GM12892 (cell line): ENCODE results near the gene ATP7A.

ENCODE experiments used
- DNase-seq: peaks from one replicate; pipeline ENCODE4 v3.0.0; 2011; ENCODE audit not compliant: insufficient read length
- FAIRE-seq: peaks from 2 replicates; lab custom pipeline; 2011; peaks lifted over from hg19 to GRCh38; lab: Jason Lieb, UNC
- POLR2A ChIP-seq: IDR thresholded peaks from 2 replicates; pipeline ENCODE4 v1.6.1; 2011; ENCODE audit warnings: low read depth, low read length, control low read depth
- POLR2AphosphoS5 ChIP-seq: IDR thresholded peaks from 2 replicates; pipeline ENCODE4 v1.6.1; 2011; ENCODE audit warnings: low read depth, low read length, control low read depth
- TAF1 ChIP-seq: IDR thresholded peaks from 2 replicates; pipeline ENCODE4 v1.6.1; 2011; ENCODE audit warnings: low read depth, mild to moderate bottlenecking, control low read depth, low read length, borderline replicate concordance

The ATP7A gene

DNA sequence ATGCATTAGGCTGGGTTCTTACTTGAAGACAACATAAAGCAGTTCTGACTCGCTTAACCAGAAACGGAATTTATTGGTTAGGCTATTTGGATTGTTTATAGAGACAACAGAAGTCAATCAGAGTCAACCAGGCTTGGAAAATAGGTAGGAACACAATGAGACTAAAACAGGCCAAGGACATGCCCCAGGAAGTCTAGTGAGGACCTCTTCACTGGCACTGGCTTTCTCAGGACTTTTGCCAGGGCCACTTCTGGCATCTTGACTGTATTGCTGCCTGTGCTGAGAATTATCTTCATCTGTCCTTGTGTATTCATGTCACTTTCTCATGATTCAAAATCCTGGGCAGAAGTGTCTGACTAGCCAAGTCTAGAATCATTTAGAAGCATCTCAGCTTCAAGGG, 39.3 kb downstream of the ATP7A start:
- DNase-seq (no peak), FAIRE-seq (peak; percentile 9)
- no peak for TF ChIP-seq POLR2A
- no peak for TF ChIP-seq TAF1
- no peak for TF ChIP-seq POLR2AphosphoS5

DNA sequence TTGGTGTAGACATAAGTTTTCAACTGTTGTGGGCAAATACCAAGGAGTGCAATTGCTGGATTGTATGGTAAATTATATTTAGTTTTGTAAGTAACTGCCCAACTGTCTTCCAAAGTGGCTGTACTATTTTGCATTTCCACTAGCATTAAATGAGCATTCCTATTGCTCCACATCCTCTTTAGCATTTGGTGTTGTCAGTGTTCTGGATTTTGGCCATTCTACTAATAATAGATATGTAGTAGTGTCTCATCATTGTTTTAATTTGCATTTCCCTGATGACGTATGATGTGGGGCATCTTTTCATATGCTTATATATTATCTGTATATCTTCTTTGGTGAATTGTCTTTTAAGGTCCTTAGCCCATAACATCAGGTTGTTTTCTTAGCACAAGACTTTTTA, 41.7 kb downstream of the ATP7A start:
- no peak for FAIRE-seq
- TF ChIP-seq TAF1: no peak
- no peak for TF ChIP-seq POLR2AphosphoS5
- no peak for TF ChIP-seq POLR2A
- no peak for DNase-seq

DNA sequence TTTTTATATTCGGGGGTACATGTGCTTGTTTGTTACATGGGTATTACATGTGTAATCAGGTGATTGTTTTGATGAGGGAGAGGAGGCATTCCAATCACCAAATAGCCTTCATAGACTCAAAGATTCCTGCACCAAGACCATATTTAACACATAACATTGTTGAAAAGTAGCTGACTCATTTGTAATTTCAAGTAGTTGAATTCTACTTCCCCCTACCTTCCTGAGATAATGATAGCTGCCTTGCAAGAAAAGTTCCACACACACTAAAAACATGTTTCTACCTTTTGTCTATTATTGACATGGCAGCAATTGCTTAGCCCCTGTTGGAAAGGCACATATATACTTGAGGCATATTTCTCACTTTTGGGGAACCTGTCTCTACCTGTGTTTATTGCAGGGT, 42.8 kb downstream of the ATP7A start:
- TF ChIP-seq POLR2A: no peak
- TF ChIP-seq TAF1: no peak
- TF ChIP-seq POLR2AphosphoS5: no peak
- FAIRE-seq (peak; percentile 84), DNase-seq (no peak)

DNA sequence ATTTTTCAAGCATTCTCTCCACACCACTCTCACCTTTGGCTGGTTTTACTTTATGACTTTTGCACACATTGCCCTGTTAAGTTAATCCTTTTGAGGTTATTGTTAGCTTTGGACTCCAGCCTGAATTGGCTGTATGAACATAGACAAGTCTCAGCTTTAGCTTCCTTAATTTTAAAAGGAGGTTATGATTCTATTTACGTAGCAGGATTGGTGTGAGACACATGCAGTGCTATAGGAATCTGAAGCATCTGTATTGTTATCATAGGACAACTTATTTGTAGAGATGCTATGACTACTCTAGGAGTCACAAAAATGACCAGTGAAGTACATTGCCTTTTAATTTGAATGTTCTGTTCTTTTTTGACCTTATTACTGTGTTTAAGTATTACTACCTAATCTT, 43.2 kb downstream of the ATP7A start:
- TF ChIP-seq POLR2AphosphoS5: no peak
- TF ChIP-seq POLR2A: no peak
- no peak for TF ChIP-seq TAF1
- DNase-seq (no peak), FAIRE-seq (no peak)

DNA sequence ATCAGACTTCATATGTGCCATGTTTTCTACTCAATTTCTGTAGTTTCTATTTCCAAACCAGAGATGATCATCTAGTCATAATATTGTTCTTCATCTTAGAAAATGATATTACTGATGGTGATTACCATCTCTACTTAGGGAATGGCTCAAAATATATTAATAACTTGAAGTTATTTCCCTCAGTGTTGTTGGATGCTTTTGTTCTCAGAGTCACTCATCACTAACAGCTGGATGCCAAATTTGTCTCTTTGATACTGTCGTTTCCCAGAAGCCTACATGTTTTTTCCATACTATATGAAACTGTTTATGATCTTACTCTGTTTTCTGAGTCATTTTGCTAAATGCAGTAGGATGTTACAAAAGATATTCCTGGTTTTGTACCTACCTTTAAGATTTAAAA, 50.1 kb downstream of the ATP7A start:
- FAIRE-seq: no peak
- no peak for DNase-seq
- TF ChIP-seq POLR2A (no peak), POLR2AphosphoS5 (no peak), TAF1 (no peak)

DNA sequence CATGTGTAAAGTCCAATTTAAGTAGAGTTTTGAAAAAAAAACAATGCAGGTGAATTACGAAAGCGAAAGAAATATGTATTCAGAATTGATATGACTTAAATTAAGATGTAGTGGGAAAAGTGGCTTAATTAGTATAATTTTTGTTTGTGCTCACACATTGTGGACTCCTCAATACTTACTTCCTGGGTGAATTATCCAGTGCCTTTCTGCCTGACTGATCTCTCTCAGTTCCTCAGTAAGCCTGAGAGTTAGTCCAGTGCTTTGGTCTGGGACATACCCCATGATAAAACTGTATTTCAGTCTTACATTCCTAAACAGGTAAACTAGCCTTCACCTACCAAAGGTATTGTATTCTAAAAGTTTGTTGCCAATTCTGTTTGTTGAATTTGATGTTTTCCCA, 50.6 kb downstream of the ATP7A start:
- FAIRE-seq (peak; percentile 14), DNase-seq (no peak)
- TF ChIP-seq POLR2AphosphoS5 (no peak), TAF1 (no peak), POLR2A (no peak)

DNA sequence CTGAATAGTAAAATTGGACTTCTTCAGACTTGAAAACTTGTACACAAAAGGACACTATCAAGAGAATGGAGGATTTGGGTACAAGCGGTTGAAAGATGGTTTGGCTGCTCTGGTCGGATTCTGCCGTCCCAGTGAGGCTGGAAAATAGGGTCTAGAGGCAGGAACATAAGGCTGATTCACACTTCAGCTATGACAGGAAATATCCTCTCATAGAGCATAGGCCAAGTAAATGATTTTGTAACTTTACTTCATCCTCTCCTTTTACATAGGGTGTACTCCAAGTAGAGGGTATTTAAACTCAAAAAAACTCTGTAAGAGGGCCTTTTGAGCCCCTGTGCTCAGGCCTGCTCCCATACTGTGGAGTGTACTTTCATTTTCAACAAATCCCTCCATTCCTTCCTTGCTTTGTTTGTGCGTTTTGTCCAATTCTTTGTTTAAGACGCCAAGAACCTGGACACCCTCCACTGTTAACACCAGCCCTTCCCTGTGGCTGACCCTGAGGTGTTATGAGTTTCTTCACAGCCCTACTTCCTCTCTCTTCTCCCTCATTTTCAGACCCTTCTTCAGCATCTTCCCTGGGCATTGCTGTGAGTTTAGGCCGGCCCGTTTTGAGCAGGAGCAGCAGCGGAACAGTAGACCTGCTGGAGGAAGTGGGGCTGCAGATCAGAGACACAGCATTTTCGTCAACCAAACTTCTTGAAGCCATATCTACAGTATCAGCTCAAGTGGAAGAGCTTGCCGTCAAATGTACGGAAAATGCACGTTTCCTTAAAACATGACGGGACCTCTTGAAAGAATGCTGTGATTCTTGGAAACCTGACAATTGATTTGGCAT, 51.8 kb downstream of the ATP7A start:
- DNase-seq (no peak), FAIRE-seq (no peak)
- TF ChIP-seq POLR2A (no peak), POLR2AphosphoS5 (no peak), TAF1 (no peak)

DNA sequence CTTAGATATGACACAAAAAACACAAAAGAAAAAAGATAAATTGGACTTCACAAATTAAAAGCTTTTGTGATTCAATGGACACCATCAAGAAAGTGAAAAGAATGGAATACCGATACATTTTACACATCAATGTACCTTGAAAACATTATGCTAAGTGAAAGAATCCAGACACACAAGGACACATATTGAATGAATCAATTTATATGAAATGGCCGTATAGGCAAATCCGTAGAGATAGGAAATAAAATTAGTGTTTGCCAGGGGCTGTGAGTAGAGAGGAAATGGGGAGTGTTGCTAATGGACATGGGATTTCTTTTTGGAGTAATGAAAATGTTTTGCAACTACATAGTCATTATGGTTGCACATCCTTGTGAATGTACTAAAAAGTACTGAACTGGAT, 55.9 kb downstream of the ATP7A start:
- FAIRE-seq (no peak), DNase-seq (no peak)
- TF ChIP-seq TAF1 (no peak), POLR2AphosphoS5 (no peak), POLR2A (no peak)

DNA sequence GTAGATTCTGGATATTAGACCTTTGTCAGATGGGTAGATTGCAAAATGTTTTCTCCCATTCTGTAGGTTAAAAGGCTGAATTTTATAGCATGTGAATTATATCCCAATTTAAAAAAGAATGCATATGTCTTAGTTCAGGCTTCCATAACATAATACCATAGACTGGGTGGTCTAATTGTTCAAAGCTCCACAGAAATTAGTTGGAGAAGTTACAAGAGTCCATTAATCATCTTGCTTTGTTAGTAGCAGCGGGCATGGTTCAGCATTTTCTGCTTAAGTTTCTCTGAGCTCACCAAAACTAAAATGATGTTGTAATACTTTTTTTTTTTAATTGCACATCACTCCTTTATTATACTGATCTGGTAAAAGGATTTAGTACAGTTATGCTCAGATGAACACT, 57.1 kb downstream of the ATP7A start:
- TF ChIP-seq POLR2AphosphoS5: no peak
- no peak for TF ChIP-seq TAF1
- no peak for TF ChIP-seq POLR2A
- FAIRE-seq (no peak), DNase-seq (no peak)

DNA sequence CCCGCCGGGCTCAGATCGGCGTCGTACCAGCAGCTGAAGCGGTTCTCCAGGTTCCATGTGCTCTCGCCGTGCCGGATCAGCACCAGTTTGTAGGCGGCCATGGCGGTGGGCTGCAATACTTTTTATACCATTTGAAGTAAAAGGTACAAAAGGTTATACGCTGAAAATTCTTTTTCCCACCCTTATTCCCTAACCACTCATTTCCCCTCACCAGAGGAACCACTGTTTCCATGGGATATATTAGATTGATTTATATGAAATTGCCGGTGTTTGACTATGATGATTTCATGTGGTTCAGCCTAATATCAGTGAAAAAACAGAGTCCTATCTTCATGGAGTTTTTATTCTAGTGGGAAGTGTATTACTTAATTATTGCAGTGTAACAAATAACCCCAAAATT, 59.0 kb downstream of the ATP7A start, which contains the start of gene PGAM4:
Gene PGAM4, minus strand, starts transcription at position 101 of the 400 bp plus-strand sequence. Its CDS starts 0 bp downstream, at position 101.
- DNase-seq (no peak), FAIRE-seq (no peak)
- TF ChIP-seq TAF1 (no peak), POLR2AphosphoS5 (no peak)

DNA sequence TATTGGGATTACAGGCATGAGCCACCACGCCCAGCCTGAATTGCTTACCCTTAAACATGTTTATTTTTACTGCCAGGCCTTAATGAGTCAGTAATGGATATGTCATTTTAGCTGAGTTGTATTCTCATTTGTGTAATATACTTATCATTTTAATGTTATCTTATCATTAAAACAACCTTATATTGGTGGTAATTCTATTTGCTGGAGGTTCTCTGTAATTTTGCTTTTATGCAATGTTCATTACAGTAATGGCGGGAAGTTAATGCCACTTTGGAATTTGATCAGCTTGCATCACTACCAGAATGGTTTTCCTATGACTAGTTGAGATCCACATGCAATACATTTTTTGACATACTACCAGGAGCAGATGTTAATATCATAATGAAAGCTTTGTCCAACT, 65.3 kb downstream of the ATP7A start:
- DNase-seq: no peak
- TF ChIP-seq TAF1: no peak
- no peak for TF ChIP-seq POLR2A
- no peak for TF ChIP-seq POLR2AphosphoS5
- no peak for FAIRE-seq

DNA sequence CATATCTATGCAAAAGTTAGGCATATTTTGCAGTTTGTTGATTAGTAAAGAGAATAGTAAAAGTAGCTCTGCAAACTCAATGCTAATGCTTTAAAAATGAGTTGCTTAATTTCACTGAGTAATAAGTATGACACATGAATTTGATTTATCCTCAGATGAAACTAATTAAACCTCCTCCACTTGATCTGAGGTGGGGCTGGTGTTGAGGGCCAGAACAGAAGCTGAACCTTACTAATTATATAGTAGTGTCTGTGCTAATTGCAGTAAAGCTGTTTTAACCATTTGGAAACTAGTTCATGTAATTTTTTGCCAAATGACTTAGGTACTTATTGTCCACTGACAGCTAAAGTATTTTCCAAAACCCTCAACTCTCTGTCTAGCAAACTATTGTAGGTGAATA, 66.6 kb downstream of the ATP7A start:
- TF ChIP-seq POLR2A (no peak), POLR2AphosphoS5 (no peak), TAF1 (no peak)
- DNase-seq (no peak), FAIRE-seq (no peak)
